ENCODE measurements around the gene PLXNA4.

- TF ChIP-seq POLR2A (IDR thresholded peaks at IDR 0.05) (no peak), CTCF (IDR thresholded peaks at IDR 0.05) (no peak)
Measured at GRCh38 chr7:132565885-132566284, 10.4 kb downstream of the PLXNA4 start.

Data from body of pancreas (tissue), 4 donors.